Measurements from ENCODE around the gene RAB10.
"Not testable (repeated sequence)": the region's sequence is repeated elsewhere in the genome, so short reads cannot be mapped to it uniquely, and the experiment has no call there.

The RAB10 gene

GRCh38 chr2:26099933-26100332, 66.0 kb downstream of the RAB10 start:
- no peak for DNase-seq

GRCh38 chr2:26100384-26100783, 66.5 kb downstream of the RAB10 start:
- DNase-seq: no peak

- DNase-seq: no peak
Observed at GRCh38 chr2:26103752-26104151, 69.9 kb downstream of the RAB10 start.

- not testable (repeated sequence) for DNase-seq
Observed at GRCh38 chr2:26108701-26109100, 74.8 kb downstream of the RAB10 start.

GRCh38 chr2:26112201-26112600, 78.3 kb downstream of the RAB10 start:
- DNase-seq: no peak

- no peak for DNase-seq
Observed at GRCh38 chr2:26114151-26114550, 80.3 kb downstream of the RAB10 start.

GRCh38 chr2:26118682-26119081, 84.8 kb downstream of the RAB10 start:
- no peak for DNase-seq

- no peak for DNase-seq
Observed at GRCh38 chr2:26119521-26119920, 85.6 kb downstream of the RAB10 start.

- no peak for DNase-seq
Observed at GRCh38 chr2:26122630-26123029, 88.7 kb downstream of the RAB10 start.

- DNase-seq: no peak
Observed at GRCh38 chr2:26123426-26123825, 89.5 kb downstream of the RAB10 start.

GRCh38 chr2:26126074-26126473, 92.2 kb downstream of the RAB10 start:
- no peak for DNase-seq

GRCh38 chr2:26128176-26128575, 94.3 kb downstream of the RAB10 start:
- DNase-seq: no peak

GRCh38 chr2:26130763-26131162, 96.9 kb downstream of the RAB10 start:
- DNase-seq: no peak

GRCh38 chr2:26136451-26136850, 102.6 kb downstream of the RAB10 start:
- no peak for DNase-seq

- no peak for DNase-seq
Observed at GRCh38 chr2:26139269-26140183, 105.6 kb downstream of the RAB10 start.

- no peak for DNase-seq
Observed at GRCh38 chr2:26141145-26141769, 107.4 kb downstream of the RAB10 start.

- DNase-seq: no peak
Observed at GRCh38 chr2:26144031-26144430, 110.1 kb downstream of the RAB10 start.

- DNase-seq: peak; percentile 54
Observed at GRCh38 chr2:26144953-26145680, 111.2 kb downstream of the RAB10 start.

GRCh38 chr2:26148501-26148900, 114.6 kb downstream of the RAB10 start:
- DNase-seq: no peak

- DNase-seq: no peak
Observed at GRCh38 chr2:26150243-26150642, 116.4 kb downstream of the RAB10 start.

- no peak for DNase-seq
Observed at GRCh38 chr2:26157580-26157979, 123.7 kb downstream of the RAB10 start.

GRCh38 chr2:26161926-26162325, 128.0 kb downstream of the RAB10 start:
- no peak for DNase-seq

- DNase-seq: no peak
Observed at GRCh38 chr2:26162963-26163362, 129.1 kb downstream of the RAB10 start.

- DNase-seq: no peak
Observed at GRCh38 chr2:26164231-26164630, 130.3 kb downstream of the RAB10 start.
